HepG2 (cell line): ENCODE data around the gene SCYGR8. TPM values are rescaled to one million over a fixed set of nuclear protein-coding genes. Genes with fewer than 3 reads are reported as not detected.

Source experiments
- ATAC-seq: fragments of 200-7000 bp; cut with Tn5 transposase; 3 replicates; pipeline ENCODE4 v1.9.1; 2020; ENCODE audit warnings: mild to moderate bottlenecking, moderate library complexity
- BruUV-seq: library from RNA; stranded (reverse); fragments of 400-500 nt; replicated peaks from 2 replicates; lab custom pipeline; 2021; lab: Mats Ljungman, UMichigan
- CTCF ChIA-PET: fragments of 300-600 bp; formaldehyde crosslinking; extraction: SDS; loops from one replicate; lab custom pipeline; 2021; ENCODE audit warnings: low total read pairs, inconsistent platforms, low intra/inter-chr PET ratio; lab: Yijun Ruan, JAX
- POLR2A ChIA-PET: fragments of 350-600 bp; sonication (Branson Sonifier 250); formaldehyde crosslinking; loops from one replicate; lab custom pipeline; 2020; ENCODE audit warnings: antibody characterized with exemption, inconsistent platforms; lab: Yijun Ruan, JAX
- DNase-seq: peaks from one replicate; pipeline ENCODE4 v3.0.0-alpha.2; 2015; ENCODE audit warnings: low spot score
- FAIRE-seq: peaks from 3 replicates; lab custom pipeline; 2011; peaks lifted over from hg19 to GRCh38; lab: Jason Lieb, UNC
- H2AFZ ChIP-seq: one replicate; pipeline ENCODE4 v1.6.1; 2011; ENCODE audit warnings: low read length, inconsistent platforms
- H3K27ac ChIP-seq: fragments of 300-600 bp; 3 replicates; pipeline ENCODE4 v1.8.0; 2011; ENCODE audit warnings: mixed run types, mild to moderate bottlenecking, mixed read lengths, low read length, inconsistent platforms; ENCODE audit not compliant: insufficient read depth; ENCODE audit errors: extremely low read length
- H3K27me3 ChIP-seq, 2 experiments: fragments of 200-600 bp in 1 of 2; 2 replicates in 1 of 2; 3 replicates in 1 of 2; pipeline versions ENCODE4 v1.6.0 to v1.8.0; 2011; ENCODE audit warnings: low read length in 2 of 2, mild to moderate bottlenecking in 2 of 2, moderate library complexity in 2 of 2, inconsistent platforms in 1 of 2; ENCODE audit not compliant: insufficient read depth in 2 of 2, control insufficient read depth in 1 of 2
- H3K36me3 ChIP-seq, 2 experiments: fragments of 200-600 bp in 1 of 2; replicated peaks in 1 of 2; 2 replicates in 1 of 2; 3 replicates in 1 of 2; pipeline versions ENCODE4 v1.5.1 to v1.8.0; 2011; ENCODE audit warnings: low read length in 2 of 2, inconsistent platforms in 1 of 2; ENCODE audit not compliant: insufficient read depth in 2 of 2, control insufficient read depth in 1 of 2
- H3K4me1 ChIP-seq: 2 replicates; pipeline ENCODE4 v1.5.1; 2012; ENCODE audit warnings: low read length, inconsistent platforms; ENCODE audit not compliant: insufficient read depth
- H3K4me2 ChIP-seq: 2 replicates; pipeline ENCODE4 v1.6.0; 2011; ENCODE audit warnings: low read depth, low read length, inconsistent platforms
- H3K4me3 ChIP-seq, 3 experiments: fragments of 200-600 bp in 1 of 3; sonication (generic), shearing (Covaris generic) in 1 of 3; replicated peaks in 1 of 3; 2 replicates each; pipeline ENCODE4 v1.5.1; 2011 to 2016; ENCODE audit warnings: low read length in 3 of 3, inconsistent platforms in 2 of 3, low read depth in 2 of 3, mild to moderate bottlenecking in 2 of 3, control low read depth in 1 of 3, mixed read lengths in 1 of 3; ENCODE audit not compliant: insufficient read depth in 1 of 3
- H3K79me2 ChIP-seq: one replicate; pipeline ENCODE4 v1.6.1; 2011; ENCODE audit warnings: low read length, inconsistent platforms; ENCODE audit not compliant: insufficient read depth
- H3K9ac ChIP-seq: 2 replicates; pipeline ENCODE4 v1.6.0; 2011; ENCODE audit warnings: mild to moderate bottlenecking, low read depth, low read length, inconsistent platforms; ENCODE audit not compliant: insufficient read depth
- H3K9me3 ChIP-seq: 2 replicates; pipeline ENCODE4 v1.5.1; 2012; ENCODE audit warnings: mild to moderate bottlenecking, low read length
- H4K20me1 ChIP-seq: 2 replicates; pipeline ENCODE4 v1.6.0; 2011; ENCODE audit warnings: inconsistent platforms, mild to moderate bottlenecking, low read length, moderate library complexity; ENCODE audit not compliant: insufficient read depth
- FLYWCH1 ChIP-seq: sonication (generic); formaldehyde crosslinking; IDR thresholded peaks from 2 replicates; pipeline ENCODE4 v1.8.1; 2023; ENCODE audit warnings: mild to moderate bottlenecking, missing genetic modification reagents
- HNRNPLL ChIP-seq: fragments of 200-400 bp; formaldehyde crosslinking; IDR thresholded peaks from 2 replicates; pipeline ENCODE4 v1.6.1; 2017; ENCODE audit warnings: mild to moderate bottlenecking, low read depth, low read length; ENCODE audit not compliant: poor library complexity, severe bottlenecking
- ISX ChIP-seq: sonication (generic); formaldehyde crosslinking; conservative IDR thresholded peaks from 2 replicates; pipeline ENCODE4 v1.5.0; 2020; ENCODE audit warnings: missing genetic modification reagents
- PPARG ChIP-seq: conservative IDR thresholded peaks from 2 replicates; pipeline ENCODE4 v1.6.1; 2016; ENCODE audit warnings: missing biosample characterization, missing genetic modification reagents
- RAD21 ChIP-seq: fragments of 450-650 bp; formaldehyde crosslinking; IDR thresholded peaks from 2 replicates; pipeline ENCODE4 v1.5.0; 2020; ENCODE audit warnings: mild to moderate bottlenecking
- SATB2 ChIP-seq: sonication (generic); formaldehyde crosslinking; IDR thresholded peaks from 2 replicates; pipeline ENCODE4 v1.5.0; 2020; ENCODE audit warnings: missing genetic modification reagents
- TEAD3 ChIP-seq: optimal IDR thresholded peaks from 2 replicates; pipeline ENCODE3; 2016; ENCODE audit warnings: borderline replicate concordance
- XRCC5 ChIP-seq: fragments of 200-400 bp; formaldehyde crosslinking; optimal IDR thresholded peaks from 2 replicates; pipeline ENCODE3; 2017; ENCODE audit warnings: mild to moderate bottlenecking, low read length
- ZNF331 ChIP-seq: sonication (generic); formaldehyde crosslinking; IDR thresholded peaks from 2 replicates; pipeline ENCODE4 v1.4.0; 2020; ENCODE audit warnings: missing genetic modification reagents
- WGBS: methylation state at CpG from one replicate; pipeline ENCODE4 v1.1.6; 2017; ENCODE audit warnings: low lambda C conversion rate; 5-methylcytosine and 5-hydroxymethylcytosine counted together
- in situ Hi-C: cut with HindIII; loops from 2 replicates; pipeline ENCODE4 v1.10.0; 2017; ENCODE audit warnings: low pct_unique_long_range_greater_than_20kb; ENCODE audit not compliant: extremely low pct_ligation_motif_present
- intact Hi-C: fragments of 100-400 bp; cut with micrococcal nuclease; formaldehyde crosslinking; loops from one replicate; pipeline ENCODE4 v1.10.0; 2022; ENCODE audit not compliant: unreplicated experiment
- polyA plus RNA-seq, 8 experiments: library from polyadenylated mRNA; depleted of rRNA in 3 of 8; stranded (reverse) in 7 of 8; unstranded in 1 of 8; fragments of >200 nt; fragmentation: Illumina TruSeq in 4 of 8; extraction: Trizol in 4 of 8; gene quantifications; 2 replicates each; pipeline versions ENCODE4 v1.2.1 to v1.2.3, GENCODE V29; 2011 to 2016; ENCODE audit warnings: low read depth in 4 of 8, missing spikeins in 1 of 8, mixed read lengths in 1 of 8; ENCODE audit not compliant: insufficient read depth in 1 of 8
- total RNA-seq, 5 experiments: library from RNA; depleted of rRNA; stranded (reverse); fragments of >200 nt; fragmentation: Illumina TruSeq; extraction: Trizol; gene quantifications; 2 replicates each; pipeline ENCODE4 v1.2.3, GENCODE V29; 2016; ENCODE audit warnings: low read depth in 1 of 5
- TF ChIP-seq, protein P1 (sequence below): IDR thresholded peaks from 2 replicates; pipeline ENCODE4 v1.6.1; 2016; ENCODE audit warnings: low read depth
- TF ChIP-seq, protein P2 (sequence below): sonication (generic); formaldehyde crosslinking; IDR thresholded peaks from 2 replicates; pipeline ENCODE4 v1.5.0; 2020; ENCODE audit warnings: missing genetic modification reagents
- TF ChIP-seq, protein P3 (sequence below): sonication (generic); formaldehyde crosslinking; IDR thresholded peaks from 2 replicates; pipeline ENCODE4 v1.5.0; 2020; ENCODE audit warnings: mild to moderate bottlenecking, missing genetic modification reagents, moderate library complexity
- TF ChIP-seq, protein P4 (sequence below): IDR thresholded peaks from 2 replicates; pipeline ENCODE4 v1.6.1; 2016; ENCODE audit warnings: low read depth, control low read depth
- TF ChIP-seq, protein P5 (sequence below): sonication (generic); formaldehyde crosslinking; IDR thresholded peaks from 2 replicates; pipeline ENCODE4 v1.8.0; 2022; ENCODE audit warnings: mild to moderate bottlenecking, missing genetic modification reagents, borderline replicate concordance
- TF ChIP-seq, protein P6 (sequence below): sonication (generic); formaldehyde crosslinking; IDR thresholded peaks from 2 replicates; pipeline ENCODE4 v1.5.1; 2020; ENCODE audit warnings: mild to moderate bottlenecking, missing genetic modification reagents

The SCYGR8 gene
- total and polyA plus RNA-seq, 2 of the 13 experiments (the other 11 are each of a cell fraction or from before 2014, with no cell fraction given): not detected

DNA sequence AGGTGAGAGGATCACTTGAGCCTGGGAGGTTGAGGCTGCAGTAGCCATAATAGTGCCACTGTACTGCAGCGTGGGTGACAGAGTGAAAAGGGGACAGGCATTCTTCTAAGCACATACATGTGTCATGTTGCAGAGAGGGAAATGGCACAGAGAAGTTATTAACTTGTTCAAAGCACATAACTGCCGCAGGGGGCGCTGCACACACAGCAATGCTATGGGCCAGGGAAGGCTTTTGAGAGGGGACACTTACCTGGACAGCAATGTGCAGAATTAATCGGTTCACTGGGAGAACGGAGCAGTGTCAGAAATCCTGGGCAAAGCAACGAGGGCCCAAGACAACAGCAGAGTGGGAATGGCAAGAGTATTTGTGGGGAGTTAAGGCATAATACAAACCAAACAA, 2.4 kb downstream of the SCYGR8 start:
- H3K27ac ChIP-seq: no peak overlapping the region
- intact Hi-C loops (no loop called here), in situ Hi-C loops (no loop called here)
- peak; percentile 89 for ATAC-seq
- peaks cover 0 to 9% of the 10 kb centered on the region in 2 experiments; a peak in 2 of 5 replicates for H3K27me3 ChIP-seq
- no peak overlapping the region for H3K4me2 ChIP-seq
- CTCF ChIA-PET: interaction anchor here (1.6 to 1.8 kb wide), 2 partner anchors 18 to 136 kb away, joined by 4 to 6 read pairs; no protein-coding TSS in a partner anchor
- no peak for FAIRE-seq
- whole genome bisulfite sequencing: 27% methylated on average over 6 of the region's 6 CpGs
- no peak overlapping the region for H3K4me3 ChIP-seq
- no TSS peak for BruUV-seq
- DNase-seq: peak; percentile 63
- no peak overlapping the region for H2AFZ ChIP-seq
- no peaks in the 10 kb centered on the region for H3K79me2 ChIP-seq
- no peaks in the 10 kb centered on the region for H4K20me1 ChIP-seq
- no peaks in the 10 kb centered on the region for H3K36me3 ChIP-seq
- H3K9ac ChIP-seq: no peak overlapping the region
- H3K9me3 ChIP-seq: no peaks in the 10 kb centered on the region
- peaks cover 28% of the 10 kb centered on the region for H3K4me1 ChIP-seq
- POLR2A ChIA-PET: no interaction called here
- TF ChIP-seq FLYWCH1 (CRISPR knock-in tag) (no peak), ISX (no peak), ZNF331 (CRISPR knock-in tag) (peak; percentile 37; the same call in 1 of the 2 replicates), SATB2 (no peak), TEAD3 (CRISPR knock-in tag) (peak; percentile 93), HNRNPLL (no peak), XRCC5 (peak; percentile 56), PPARG (CRISPR knock-in tag) (no peak), RAD21 (CRISPR knock-in tag) (peak; percentile 44; the same call in 1 of the 2 replicates)
- TF ChIP-seq, protein P1, sequence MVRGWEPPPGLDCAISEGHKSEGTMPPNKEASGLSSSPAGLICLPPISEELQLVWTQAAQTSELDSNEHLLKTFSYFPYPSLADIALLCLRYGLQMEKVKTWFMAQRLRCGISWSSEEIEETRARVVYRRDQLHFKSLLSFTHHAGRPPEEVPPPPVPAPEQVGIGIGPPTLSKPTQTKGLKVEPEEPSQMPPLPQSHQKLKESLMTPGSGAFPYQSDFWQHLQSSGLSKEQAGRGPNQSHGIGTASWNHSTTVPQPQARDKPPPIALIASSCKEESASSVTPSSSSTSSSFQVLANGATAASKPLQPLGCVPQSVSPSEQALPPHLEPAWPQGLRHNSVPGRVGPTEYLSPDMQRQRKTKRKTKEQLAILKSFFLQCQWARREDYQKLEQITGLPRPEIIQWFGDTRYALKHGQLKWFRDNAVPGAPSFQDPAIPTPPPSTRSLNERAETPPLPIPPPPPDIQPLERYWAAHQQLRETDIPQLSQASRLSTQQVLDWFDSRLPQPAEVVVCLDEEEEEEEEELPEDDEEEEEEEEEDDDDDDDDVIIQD: 0 out of 2 replicates have a peak, but pooled peaks have one; percentile 22
- TF ChIP-seq, protein P2, sequence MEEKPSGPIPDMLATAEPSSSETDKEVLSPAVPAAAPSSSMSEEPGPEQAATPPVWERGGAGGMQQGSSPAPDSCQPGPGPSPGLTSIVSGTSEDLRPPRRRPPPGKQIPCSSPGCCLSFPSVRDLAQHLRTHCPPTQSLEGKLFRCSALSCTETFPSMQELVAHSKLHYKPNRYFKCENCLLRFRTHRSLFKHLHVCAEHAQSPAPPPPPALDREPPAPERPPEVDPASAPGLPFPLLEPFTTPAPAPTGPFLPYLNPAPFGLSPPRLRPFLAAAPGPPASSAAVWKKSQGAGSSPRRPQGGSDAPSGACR (CRISPR knock-in tag): no peak
- TF ChIP-seq, protein P3, sequence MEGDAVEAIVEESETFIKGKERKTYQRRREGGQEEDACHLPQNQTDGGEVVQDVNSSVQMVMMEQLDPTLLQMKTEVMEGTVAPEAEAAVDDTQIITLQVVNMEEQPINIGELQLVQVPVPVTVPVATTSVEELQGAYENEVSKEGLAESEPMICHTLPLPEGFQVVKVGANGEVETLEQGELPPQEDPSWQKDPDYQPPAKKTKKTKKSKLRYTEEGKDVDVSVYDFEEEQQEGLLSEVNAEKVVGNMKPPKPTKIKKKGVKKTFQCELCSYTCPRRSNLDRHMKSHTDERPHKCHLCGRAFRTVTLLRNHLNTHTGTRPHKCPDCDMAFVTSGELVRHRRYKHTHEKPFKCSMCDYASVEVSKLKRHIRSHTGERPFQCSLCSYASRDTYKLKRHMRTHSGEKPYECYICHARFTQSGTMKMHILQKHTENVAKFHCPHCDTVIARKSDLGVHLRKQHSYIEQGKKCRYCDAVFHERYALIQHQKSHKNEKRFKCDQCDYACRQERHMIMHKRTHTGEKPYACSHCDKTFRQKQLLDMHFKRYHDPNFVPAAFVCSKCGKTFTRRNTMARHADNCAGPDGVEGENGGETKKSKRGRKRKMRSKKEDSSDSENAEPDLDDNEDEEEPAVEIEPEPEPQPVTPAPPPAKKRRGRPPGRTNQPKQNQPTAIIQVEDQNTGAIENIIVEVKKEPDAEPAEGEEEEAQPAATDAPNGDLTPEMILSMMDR (CRISPR knock-in tag): peak; percentile 72
- TF ChIP-seq, protein P4, sequence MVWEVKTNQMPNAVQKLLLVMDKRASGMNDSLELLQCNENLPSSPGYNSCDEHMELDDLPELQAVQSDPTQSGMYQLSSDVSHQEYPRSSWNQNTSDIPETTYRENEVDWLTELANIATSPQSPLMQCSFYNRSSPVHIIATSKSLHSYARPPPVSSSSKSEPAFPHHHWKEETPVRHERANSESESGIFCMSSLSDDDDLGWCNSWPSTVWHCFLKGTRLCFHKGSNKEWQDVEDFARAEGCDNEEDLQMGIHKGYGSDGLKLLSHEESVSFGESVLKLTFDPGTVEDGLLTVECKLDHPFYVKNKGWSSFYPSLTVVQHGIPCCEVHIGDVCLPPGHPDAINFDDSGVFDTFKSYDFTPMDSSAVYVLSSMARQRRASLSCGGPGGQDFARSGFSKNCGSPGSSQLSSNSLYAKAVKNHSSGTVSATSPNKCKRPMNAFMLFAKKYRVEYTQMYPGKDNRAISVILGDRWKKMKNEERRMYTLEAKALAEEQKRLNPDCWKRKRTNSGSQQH (CRISPR knock-in tag): no peak
- TF ChIP-seq, protein P5, sequence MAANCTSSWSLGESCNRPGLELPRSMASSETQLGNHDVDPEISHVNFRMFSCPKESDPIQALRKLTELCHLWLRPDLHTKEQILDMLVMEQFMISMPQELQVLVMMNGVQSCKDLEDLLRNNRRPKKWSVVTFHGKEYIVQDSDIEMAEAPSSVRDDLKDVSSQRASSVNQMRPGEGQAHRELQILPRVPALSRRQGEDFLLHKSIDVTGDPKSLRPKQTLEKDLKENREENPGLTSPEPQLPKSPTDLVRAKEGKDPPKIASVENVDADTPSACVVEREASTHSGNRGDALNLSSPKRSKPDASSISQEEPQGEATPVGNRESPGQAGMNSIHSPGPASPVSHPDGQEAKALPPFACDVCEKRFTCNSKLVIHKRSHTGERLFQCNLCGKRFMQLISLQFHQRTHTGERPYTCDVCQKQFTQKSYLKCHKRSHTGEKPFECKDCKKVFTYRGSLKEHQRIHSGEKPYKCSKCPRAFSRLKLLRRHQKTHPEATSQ: peak; percentile 75; the same call in 1 of the 2 replicates
- TF ChIP-seq, protein P6, sequence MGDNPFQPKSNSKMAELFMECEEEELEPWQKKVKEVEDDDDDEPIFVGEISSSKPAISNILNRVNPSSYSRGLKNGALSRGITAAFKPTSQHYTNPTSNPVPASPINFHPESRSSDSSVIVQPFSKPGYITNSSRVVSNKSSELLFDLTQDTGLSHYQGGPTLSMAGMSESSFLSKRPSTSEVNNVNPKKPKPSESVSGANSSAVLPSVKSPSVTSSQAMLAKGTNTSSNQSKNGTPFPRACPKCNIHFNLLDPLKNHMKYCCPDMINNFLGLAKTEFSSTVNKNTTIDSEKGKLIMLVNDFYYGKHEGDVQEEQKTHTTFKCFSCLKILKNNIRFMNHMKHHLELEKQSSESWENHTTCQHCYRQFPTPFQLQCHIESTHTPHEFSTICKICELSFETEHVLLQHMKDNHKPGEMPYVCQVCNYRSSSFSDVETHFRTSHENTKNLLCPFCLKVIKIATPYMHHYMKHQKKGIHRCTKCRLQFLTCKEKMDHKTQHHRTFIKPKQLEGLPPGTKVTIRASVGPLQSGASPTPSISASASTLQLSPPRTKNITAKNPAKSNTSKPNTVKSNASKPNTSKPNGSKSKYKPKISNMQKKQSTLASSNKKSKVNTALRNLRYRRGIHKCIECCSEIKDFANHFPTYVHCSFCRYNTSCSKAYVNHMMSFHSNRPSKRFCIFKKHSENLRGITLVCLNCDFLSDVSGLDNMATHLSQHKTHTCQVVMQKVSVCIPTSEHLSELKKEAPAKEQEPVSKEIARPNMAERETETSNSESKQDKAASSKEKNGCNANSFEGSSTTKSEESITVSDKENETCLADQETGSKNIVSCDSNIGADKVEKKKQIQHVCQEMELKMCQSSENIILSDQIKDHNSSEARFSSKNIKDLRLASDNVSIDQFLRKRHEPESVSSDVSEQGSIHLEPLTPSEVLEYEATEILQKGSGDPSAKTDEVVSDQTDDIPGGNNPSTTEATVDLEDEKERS (CRISPR knock-in tag): no peak
